Endodermal cell (in vitro differentiated cells): ENCODE data around the gene VILL. TPM values are rescaled to one million over a fixed set of nuclear protein-coding genes. Genes with fewer than 3 reads are reported as not detected.

ENCODE experiments used
- DNase-seq: peaks from one replicate; pipeline ENCODE4 v3.0.0-alpha.2; 2017
- H3K27ac ChIP-seq: 2 replicates; pipeline ENCODE4 v1.5.1; 2013; ENCODE audit warnings: mild to moderate bottlenecking, low read depth, low read length, moderate library complexity
- H3K27me3 ChIP-seq: 2 replicates; pipeline ENCODE4 v1.6.1; 2013; ENCODE audit warnings: mild to moderate bottlenecking, low read length, moderate library complexity; ENCODE audit not compliant: insufficient read depth, control insufficient read depth, poor library complexity, severe bottlenecking
- H3K36me3 ChIP-seq: 2 replicates; pipeline ENCODE4 v1.7.0; 2013; ENCODE audit warnings: mild to moderate bottlenecking, low read length, moderate library complexity; ENCODE audit not compliant: control insufficient read depth, insufficient read depth
- H3K4me1 ChIP-seq: one replicate; pipeline ENCODE4 v1.7.0; 2013; ENCODE audit warnings: low read length; ENCODE audit not compliant: control insufficient read depth, insufficient read depth
- H3K4me3 ChIP-seq: 2 replicates; pipeline ENCODE4 v1.5.1; 2013; ENCODE audit warnings: mild to moderate bottlenecking, low read length, moderate library complexity
- H3K9ac ChIP-seq: 2 replicates; pipeline ENCODE4 v1.6.1; 2013; ENCODE audit warnings: mild to moderate bottlenecking, low read length, moderate library complexity; ENCODE audit not compliant: poor library complexity, severe bottlenecking; ENCODE audit errors: extremely low read depth
- H3K9me3 ChIP-seq: 2 replicates; pipeline ENCODE4 v1.6.1; 2013; ENCODE audit warnings: mild to moderate bottlenecking, low read length, moderate library complexity; ENCODE audit not compliant: control insufficient read depth
- H3K27ac Mint-ChIP-seq: 2 replicates; pipeline ENCODE4 v1.8.0; 2020; ENCODE audit warnings: mixed read lengths
- H3K27me3 Mint-ChIP-seq: 2 replicates; pipeline ENCODE4 v1.8.0; 2021; ENCODE audit warnings: mild to moderate bottlenecking, mixed read lengths; ENCODE audit not compliant: insufficient read depth
- H3K36me3 Mint-ChIP-seq: 2 replicates; pipeline ENCODE4 v1.8.0; 2020; ENCODE audit warnings: low read depth, mixed read lengths
- H3K4me1 Mint-ChIP-seq: 2 replicates; pipeline ENCODE4 v1.8.0; 2020; ENCODE audit warnings: mixed read lengths
- H3K4me3 Mint-ChIP-seq: 2 replicates; pipeline ENCODE4 v1.8.0; 2020; ENCODE audit warnings: mild to moderate bottlenecking, moderate library complexity, mixed read lengths
- H3K9me3 Mint-ChIP-seq: 2 replicates; pipeline ENCODE4 v1.8.0; 2020; ENCODE audit warnings: mild to moderate bottlenecking, mixed read lengths
- CTCF ChIP-seq: fragments of 200-600 bp; sonication (generic); conservative IDR thresholded peaks from 2 replicates; pipeline ENCODE4 v1.5.0; 2021; ENCODE audit warnings: antibody characterized with exemption, mild to moderate bottlenecking
- WGBS, 2 experiments: methylation state at CpG; one replicate each; pipeline versions ENCODE4 v1.1.5 to v1.1.7; 2013; ENCODE audit warnings: missing lambda C conversion rate in 2 of 2, mixed read lengths in 1 of 2; ENCODE audit not compliant: insufficient coverage in 1 of 2, insufficient read length in 1 of 2; 5-methylcytosine and 5-hydroxymethylcytosine counted together
- total RNA-seq, 2 donors: library from RNA; stranded (reverse); fragmentation: NEBNext Ultra II Directional in 1 of 2; extraction: Animal tissue kit (Norgen Biotek cat#: 25700) in 1 of 2; gene quantifications; 2 replicates in 1 of 2; 3 replicates in 1 of 2; pipeline ENCODE4 v1.2.1, GENCODE V29; 2021

Gene VILL
- total RNA-seq, 2 donors from 2014 or later = 16.0 to 21.3 TPM

GRCh38 chr3:37953707-37954394, 36.7 kb upstream of the VILL start:
- Mint-ChIP-seq H3K36me3 (peaks cover 21% of the 10 kb centered on the region), H3K4me3 (no peak overlapping the region), H3K27me3 (no peaks in the 10 kb centered on the region), H3K4me1 (peaks cover 4% of the 10 kb centered on the region), H3K27ac (no peak overlapping the region), H3K9me3 (no peaks in the 10 kb centered on the region)
- WGBS, 2 experiments = 90 to 97% methylated on average over 3 to 5 of the region's 5 CpGs
- H3K9me3 ChIP-seq = peaks cover 6% of the 10 kb centered on the region
- H3K27me3 ChIP-seq = no peaks in the 10 kb centered on the region
- H3K4me1 ChIP-seq = no peaks in the 10 kb centered on the region
- H3K9ac ChIP-seq = no peak overlapping the region
- TF ChIP-seq CTCF = no peak
- H3K36me3 ChIP-seq = peaks cover 4% of the 10 kb centered on the region
- no peak for DNase-seq
- no peak overlapping the region for H3K4me3 ChIP-seq
- H3K27ac ChIP-seq = no peak overlapping the region

- H3K4me3 ChIP-seq = no peak overlapping the region
- no peak overlapping the region for H3K4me3 Mint-ChIP-seq
- no peaks in the 10 kb centered on the region for H3K4me1 ChIP-seq
- no peak for TF ChIP-seq CTCF
- no peak for DNase-seq
- H3K9me3 ChIP-seq = peaks cover 6% of the 10 kb centered on the region
- H3K27me3 Mint-ChIP-seq = no peaks in the 10 kb centered on the region
- no peak overlapping the region for H3K27ac Mint-ChIP-seq
- 94 to 97% methylated on average over 6 of the region's 6 CpGs for WGBS, 2 experiments
- H3K27ac ChIP-seq = no peak overlapping the region
- peaks cover 21% of the 10 kb centered on the region for H3K36me3 Mint-ChIP-seq
- H3K36me3 ChIP-seq = peaks cover 4% of the 10 kb centered on the region
- H3K9ac ChIP-seq = no peak overlapping the region
- peaks cover 4% of the 10 kb centered on the region for H3K4me1 Mint-ChIP-seq
- no peaks in the 10 kb centered on the region for H3K27me3 ChIP-seq
- H3K9me3 Mint-ChIP-seq = no peaks in the 10 kb centered on the region
These were observed 35.7 kb upstream of the VILL start for GRCh38 chr3:37954881-37955280.

- peaks cover 4% of the 10 kb centered on the region for H3K4me1 Mint-ChIP-seq
- no peaks in the 10 kb centered on the region for H3K9me3 Mint-ChIP-seq
- H3K9ac ChIP-seq = no peak overlapping the region
- no peak for DNase-seq
- 91 to 94% methylated on average over 3 of the region's 3 CpGs for WGBS, 2 experiments
- H3K36me3 Mint-ChIP-seq = peaks cover 14% of the 10 kb centered on the region
- H3K27ac ChIP-seq = peak overlapping the region; percentile 10
- H3K4me3 Mint-ChIP-seq = no peak overlapping the region
- H3K27ac Mint-ChIP-seq = peak overlapping the region; percentile 23
- H3K36me3 ChIP-seq = peaks cover 4% of the 10 kb centered on the region
- no peak for TF ChIP-seq CTCF
- H3K27me3 ChIP-seq = no peaks in the 10 kb centered on the region
- H3K27me3 Mint-ChIP-seq = no peaks in the 10 kb centered on the region
- H3K9me3 ChIP-seq = peaks cover 6% of the 10 kb centered on the region
- H3K4me3 ChIP-seq = no peak overlapping the region
- H3K4me1 ChIP-seq = no peaks in the 10 kb centered on the region
These were observed 34.5 kb upstream of the VILL start for GRCh38 chr3:37955918-37956707.
